K562 (cell line): ENCODE data around the gene TBL2. TPM values are rescaled to one million over a fixed set of nuclear protein-coding genes. Genes with fewer than 3 reads are reported as not detected.

Experiments used
- ELF1 ChIP-seq: fragments of 200-800 bp; sonication (Bioruptor generic); IDR thresholded peaks from 2 replicates; pipeline ENCODE4 v1.6.1; 2016; ENCODE audit warnings: missing genetic modification characterization, missing compliant biosample characterization
- FOSL1 ChIP-seq: fragments of 200-800 bp; sonication (Bioruptor generic); conservative IDR thresholded peaks from 2 replicates; pipeline ENCODE4 v1.6.1; 2016; ENCODE audit warnings: missing genetic modification characterization, missing compliant biosample characterization
- FOXK2 ChIP-seq, 2 experiments: fragments of 450-650 bp; IDR thresholded peaks in 1 of 2; conservative IDR thresholded peaks in 1 of 2; 2 replicates each; pipeline ENCODE4 v1.6.1; 2016; ENCODE audit warnings: low read depth in 2 of 2, mild to moderate bottlenecking in 1 of 2
- HCFC1 ChIP-seq: IDR thresholded peaks from 2 replicates; pipeline ENCODE4 v1.6.1; 2012; ENCODE audit warnings: low read depth, low read length, improper control_type of control experiment
- HDAC2 ChIP-seq: fragments of 450-650 bp; IDR thresholded peaks from 2 replicates; pipeline ENCODE4 v1.6.1; 2016; ENCODE audit warnings: mild to moderate bottlenecking
- KLF13 ChIP-seq: fragments of 450-650 bp; IDR thresholded peaks from 2 replicates; pipeline ENCODE4 v1.6.1; 2016; ENCODE audit warnings: missing genetic modification characterization, low read depth, mild to moderate bottlenecking, missing compliant biosample characterization, moderate library complexity, borderline replicate concordance
- MITF ChIP-seq: IDR thresholded peaks from 2 replicates; pipeline ENCODE4 v1.6.1; 2014; ENCODE audit warnings: antibody characterized with exemption
- MLLT1 ChIP-seq, 2 experiments: fragments of 450-650 bp; IDR thresholded peaks; 2 replicates each; pipeline ENCODE4 v1.6.1; 2016
- MTA1 ChIP-seq: fragments of 450-650 bp; IDR thresholded peaks from 2 replicates; pipeline ENCODE4 v1.6.1; 2017; ENCODE audit warnings: borderline replicate concordance
- MXI1 ChIP-seq: IDR thresholded peaks from 2 replicates; pipeline ENCODE4 v1.6.1; 2011; ENCODE audit warnings: low read depth, mild to moderate bottlenecking, improper control_type of control experiment, low read length
- NONO ChIP-seq, 2 experiments: fragments of 200-400 bp in 1 of 2; fragments of 450-650 bp in 1 of 2; formaldehyde crosslinking in 1 of 2; IDR thresholded peaks; 2 replicates each; pipeline ENCODE4 v1.6.1; 2017; ENCODE audit warnings: low read depth in 2 of 2, mild to moderate bottlenecking in 2 of 2, moderate library complexity in 2 of 2, low read length in 1 of 2
- POU5F1 ChIP-seq: fragments of 150-350 bp; IDR thresholded peaks from 2 replicates; pipeline ENCODE4 v1.6.1; 2014; ENCODE audit warnings: borderline replicate concordance, low read length, low read depth, mild to moderate bottlenecking; ENCODE audit not compliant: partially characterized antibody
- TBL1XR1 ChIP-seq, 2 experiments: IDR thresholded peaks; 2 replicates each; pipeline ENCODE4 v1.6.1; 2012; ENCODE audit warnings: improper control_type of control experiment in 2 of 2, low read length in 2 of 2, mild to moderate bottlenecking in 1 of 2
- TFAP4 ChIP-seq: sonication (generic); formaldehyde crosslinking; IDR thresholded peaks from 2 replicates; pipeline ENCODE4 v1.8.0; 2022; ENCODE audit warnings: missing genetic modification reagents, mild to moderate bottlenecking, moderate library complexity, borderline replicate concordance
- TRIM24 ChIP-seq, 2 experiments: fragments of 450-650 bp; IDR thresholded peaks; 2 replicates each; pipeline ENCODE4 v1.6.1; 2016
- XRCC5 ChIP-seq: fragments of 200-400 bp; formaldehyde crosslinking; IDR thresholded peaks from 2 replicates; pipeline ENCODE4 v1.6.1; 2017; ENCODE audit warnings: low read depth, mild to moderate bottlenecking, low read length
- ZBTB11 ChIP-seq, 3 experiments: fragments of 200-800 bp in 1 of 3; fragments of 250-450 bp in 1 of 3; fragments of 450-650 bp in 1 of 3; sonication (Bioruptor Pico) in 1 of 3; sonication (Bioruptor generic) in 1 of 3; formaldehyde crosslinking in 1 of 3; IDR thresholded peaks; 2 replicates each; pipeline versions ENCODE4 v1.6.1 to v1.8.0; 2016 to 2022; ENCODE audit warnings: mild to moderate bottlenecking in 2 of 3, missing genetic modification characterization in 2 of 3, missing compliant biosample characterization in 1 of 3, moderate library complexity in 1 of 3
- polyA plus RNA-seq, 8 experiments: library from polyadenylated mRNA; depleted of rRNA in 4 of 8; stranded (reverse) in 5 of 8; unstranded in 3 of 8; fragments of >200 nt; fragmentation: Nextera tagmentation in 2 of 8; fragmentation: Illumina TruSeq in 1 of 8; extraction: Ambion mirVana in 2 of 8; extraction: Trizol in 1 of 8; gene quantifications; 2 replicates each; pipeline versions ENCODE4 v1.2.1 to v1.2.3, GENCODE V29; 2011 to 2014; ENCODE audit warnings: inconsistent platforms in 1 of 8, missing spikeins in 1 of 8
- total RNA-seq, 7 experiments: library from RNA; depleted of rRNA in 6 of 7; stranded (reverse); fragments of >200 nt in 6 of 7; fragmentation: Illumina TruSeq in 2 of 7; extraction: Trizol in 2 of 7; gene quantifications; 2 replicates each; pipeline versions ENCODE4 v1.2.1 to v1.2.3, GENCODE V29; 2011 to 2021; ENCODE audit warnings: low replicate concordance in 1 of 7

The TBL2 gene
- total and polyA plus RNA-seq, 9 of the 15 experiments (the other 6 are each of a cell fraction or from before 2014, with no cell fraction given): 2.5 to 123 (median 49.2) TPM

- TF ChIP-seq TFAP4 (CRISPR knock-in tag): peak; percentile 86
- TF ChIP-seq ELF1: 0 out of 2 replicates have a peak, but pooled peaks have one; percentile 35
- TF ChIP-seq TBL1XR1 (IDR thresholded peaks at IDR 0.05; ENCODE audit: low read length in 2 of 2): peak; percentile 87 to 91; a peak in 3 of 4 replicates
- peak; percentile 94 for TF ChIP-seq HDAC2
- TF ChIP-seq KLF13: no peak
- peak; percentile 56; the same call in 1 of the 2 replicates for TF ChIP-seq MXI1
- peak; percentile 96 to 97 for TF ChIP-seq FOXK2 (conservative IDR thresholded peaks at IDR 0.05 in 1 of 2, IDR thresholded peaks at IDR 0.05 in 1 of 2; ENCODE audit: low read depth in 2 of 2)
- TF ChIP-seq POU5F1: no peak
- TF ChIP-seq TRIM24 (IDR thresholded peaks at IDR 0.05): peak; percentile 88 to 92
- TF ChIP-seq MLLT1 (IDR thresholded peaks at IDR 0.05): peak in 1 of 2 experiments; percentile 100; a peak in 3 of 4 replicates
- peak; percentile 92; the same call in 1 of the 2 replicates for TF ChIP-seq XRCC5
- TF ChIP-seq HCFC1: peak; percentile 45
- TF ChIP-seq NONO (IDR thresholded peaks at IDR 0.05; ENCODE audit: low read depth in 2 of 2, low read length in 1 of 2): 0 out of 4 replicates have a peak, but pooled peaks of 1 of the 2 experiments have one; percentile 37
- peak; percentile 13; the same call in 1 of the 2 replicates for TF ChIP-seq MITF
- TF ChIP-seq ZBTB11 (CRISPR knock-in tag; IDR thresholded peaks at IDR 0.05): peak in 1 of 3 experiments; percentile 81; a peak in 2 of 6 replicates
- TF ChIP-seq FOSL1 (tag): peak; percentile 95
- TF ChIP-seq MTA1: peak; percentile 92
These were observed 34.4 kb upstream of the TBL2 start (continued) for GRCh38 chr7:73612598-73613269.
